Lower lobe of right lung (tissue), 2 donors: ENCODE measurements around the gene ZNF610. TPM values are rescaled to one million over a fixed set of nuclear protein-coding genes. Genes with fewer than 3 reads are reported as not detected.

Source experiments
- ATAC-seq, 2 donors: fragments of 200-7000 bp; cut with Tn5 transposase; one replicate each; pipeline ENCODE4 v1.9.1; 2020 to 2022; ENCODE audit warnings: mild to moderate bottlenecking in 2 of 2, moderate library complexity in 2 of 2
- DNase-seq: peaks from one replicate; pipeline ENCODE4 v3.0.0-alpha.2; 2020
- H3K27ac ChIP-seq: fragments of 200-600 bp; one replicate; pipeline ENCODE4 v1.8.0; 2022
- H3K27me3 ChIP-seq: fragments of 200-600 bp; one replicate; pipeline ENCODE4 v1.8.0; 2022; ENCODE audit warnings: low read depth
- H3K36me3 ChIP-seq: fragments of 200-600 bp; one replicate; pipeline ENCODE4 v1.8.0; 2022; ENCODE audit warnings: mild to moderate bottlenecking
- H3K4me1 ChIP-seq: fragments of 200-600 bp; one replicate; pipeline ENCODE4 v1.8.0; 2022
- H3K4me3 ChIP-seq: fragments of 200-600 bp; one replicate; pipeline ENCODE4 v1.8.0; 2022; ENCODE audit warnings: mild to moderate bottlenecking
- H3K9me3 ChIP-seq: fragments of 200-600 bp; one replicate; pipeline ENCODE4 v1.8.0; 2022
- CTCF ChIP-seq: fragments of 200-600 bp; IDR thresholded peaks from one replicate; pipeline ENCODE4 v1.8.0; 2022; ENCODE audit warnings: antibody characterized with exemption, mild to moderate bottlenecking
- intact Hi-C: fragments of 100-400 bp; cut with DNase I; formaldehyde crosslinking; loops from one replicate; pipeline ENCODE4 v1.11.0; 2022
- total RNA-seq: library from RNA; stranded (reverse); fragmentation: NEBNext Ultra II Directional; extraction: Animal tissue kit (Norgen Biotek cat#: 25700); gene quantifications from one replicate; pipeline ENCODE4 v1.2.1, GENCODE V29; 2021
- donor health status: DM: no; HTN: yes; CAD: no; lungs with severe emphysema.

The ZNF610 gene
- total RNA-seq, 1 donor from 2014 or later, result 3.6 TPM

GRCh38 chr19:52366414-52366824 is 30.4 kb downstream of the ZNF610 start:
- intact Hi-C loops, result no loop called here
- no peak overlapping the region for H3K4me3 ChIP-seq

GRCh38 chr19:52369559-52370340 is 33.7 kb downstream of the ZNF610 start, which contains the start of gene ZNF880:
Gene ZNF880 (plus strand): TSS chr19:52369923. CDS start chr19:52369966, 43 bp downstream.
- Histone ChIP-seq H3K4me3 (peak within 1 kb of the TSS; percentile 68), H3K27me3 (no peaks in the 10 kb centered on the region), H3K4me1 (no peaks in the 10 kb centered on the region), H3K36me3 (peaks cover 18% of the 10 kb centered on the region), H3K9me3 (peaks cover 60% of the 10 kb centered on the region), H3K27ac (peak within 1 kb of the TSS; percentile 95)
- ATAC-seq (peak; percentile 98 to 99), DNase-seq (peak; percentile 94)
- TF ChIP-seq CTCF, result no peak
- intact Hi-C loops, result no loop called here

More at GRCh38 chr19:52366414-52366824, 30.4 kb downstream of the ZNF610 start:
- no peak for TF ChIP-seq CTCF
- H3K36me3 ChIP-seq, result no peaks in the 10 kb centered on the region
- no peak for DNase-seq
- H3K27ac ChIP-seq, result no peak overlapping the region
- H3K9me3 ChIP-seq, result peaks cover 75% of the 10 kb centered on the region
- ATAC-seq, result no peak
- no peaks in the 10 kb centered on the region for H3K27me3 ChIP-seq
- H3K4me1 ChIP-seq, result no peaks in the 10 kb centered on the region

GRCh38 chr19:52370341-52370710 is 34.3 kb downstream of the ZNF610 start:
- Histone ChIP-seq H3K36me3 (peaks cover 24% of the 10 kb centered on the region), H3K4me1 (no peaks in the 10 kb centered on the region), H3K27ac (peak overlapping the region; percentile 95), H3K9me3 (peaks cover 60% of the 10 kb centered on the region), H3K27me3 (no peaks in the 10 kb centered on the region), H3K4me3 (peak overlapping the region; percentile 68)
- no peak for TF ChIP-seq CTCF
- intact Hi-C loops, result no loop called here
- ATAC-seq (no peak), DNase-seq (no peak)

GRCh38 chr19:52391135-52391534 is 55.1 kb downstream of the ZNF610 start:
- intact Hi-C loops, result no loop called here
- no peak overlapping the region for H3K4me3 ChIP-seq
- H3K27ac ChIP-seq, result no peak overlapping the region
- TF ChIP-seq CTCF, result no peak
- peaks cover 88% of the 10 kb centered on the region for H3K9me3 ChIP-seq
- H3K36me3 ChIP-seq, result peaks cover 8% of the 10 kb centered on the region
- no peak for ATAC-seq
- no peaks in the 10 kb centered on the region for H3K27me3 ChIP-seq
- DNase-seq, result no peak
- H3K4me1 ChIP-seq, result no peaks in the 10 kb centered on the region

GRCh38 chr19:52397310-52398080 is 61.5 kb downstream of the ZNF610 start, which contains the start of gene ZNF528:
Gene ZNF528 (plus strand): TSS chr19:52397849. CDS start chr19:52402014, 4,165 bp downstream.
- Histone ChIP-seq H3K27me3 (no peaks in the 10 kb centered on the region), H3K36me3 (peaks cover 36% of the 10 kb centered on the region), H3K4me3 (peak within 1 kb of the TSS; percentile 85), H3K4me1 (peaks cover 16% of the 10 kb centered on the region), H3K27ac (peak within 1 kb of the TSS; percentile 82), H3K9me3 (peaks cover 32% of the 10 kb centered on the region)
- DNase-seq, result peak; percentile 97
- intact Hi-C loops, result no loop called here
- no peak for TF ChIP-seq CTCF
- ATAC-seq, result peak; percentile 99 to 100
